MM.1S (cell line): ENCODE results near the gene HORMAD2.

ENCODE experiments used
- DNase-seq: peaks from one replicate; pipeline ENCODE4 v3.0.0-alpha.2; 2015
- H2AFZ ChIP-seq: fragments of 300-600 bp; sonication (generic); 2 replicates; pipeline ENCODE4 v1.6.0; 2016; ENCODE audit warnings: antibody characterized with exemption, low read length
- H3F3A ChIP-seq: fragments of 300-600 bp; sonication (generic); 2 replicates; pipeline ENCODE4 v1.6.1; 2016; ENCODE audit warnings: mild to moderate bottlenecking, antibody characterized with exemption, low read length, moderate library complexity, mixed read lengths; ENCODE audit not compliant: insufficient read depth
- H3K27ac ChIP-seq: fragments of 300-600 bp; sonication (generic); 2 replicates; pipeline ENCODE4 v1.5.1; 2016; ENCODE audit warnings: mild to moderate bottlenecking, low read length
- H3K27me3 ChIP-seq: fragments of 300-600 bp; sonication (generic); replicated peaks from 2 replicates; pipeline ENCODE4 v1.6.0; 2016; ENCODE audit warnings: low read length; ENCODE audit not compliant: insufficient read depth
- H3K36me3 ChIP-seq: fragments of 300-600 bp; sonication (generic); replicated peaks from 2 replicates; pipeline ENCODE4 v1.6.1; 2016; ENCODE audit warnings: mild to moderate bottlenecking, low read length, mixed read lengths; ENCODE audit not compliant: insufficient read depth
- H3K4me1 ChIP-seq: fragments of 300-600 bp; sonication (generic); 2 replicates; pipeline ENCODE4 v1.6.1; 2016; ENCODE audit warnings: low read length, mixed read lengths
- H3K4me2 ChIP-seq: fragments of 300-600 bp; sonication (generic); 2 replicates; pipeline ENCODE4 v1.6.0; 2016; ENCODE audit warnings: low read depth, low read length
- H3K4me3 ChIP-seq: fragments of 300-600 bp; sonication (generic); 2 replicates; pipeline ENCODE4 v1.5.1; 2016; ENCODE audit warnings: low read length, mixed read lengths
- H3K79me2 ChIP-seq: fragments of 300-600 bp; sonication (generic); 2 replicates; pipeline ENCODE4 v1.6.1; 2016; ENCODE audit warnings: mixed run types, low read length, mixed read lengths
- H3K9ac ChIP-seq: fragments of 300-600 bp; sonication (generic); 2 replicates; pipeline ENCODE4 v1.6.1; 2016; ENCODE audit warnings: low read length, mixed read lengths
- H3K9me2 ChIP-seq: fragments of 300-600 bp; sonication (generic); replicated peaks from 2 replicates; pipeline ENCODE4 v1.6.1; 2016; ENCODE audit warnings: mild to moderate bottlenecking, low read length, mixed read lengths; ENCODE audit not compliant: insufficient read depth
- H3K9me3 ChIP-seq: fragments of 300-600 bp; sonication (generic); replicated peaks from 2 replicates; pipeline ENCODE4 v1.6.1; 2016; ENCODE audit warnings: mild to moderate bottlenecking, low read length, mixed read lengths; ENCODE audit not compliant: insufficient read depth
- H4K20me1 ChIP-seq: fragments of 300-600 bp; sonication (generic); 2 replicates; pipeline ENCODE4 v1.6.1; 2016; ENCODE audit warnings: mild to moderate bottlenecking, low read length, moderate library complexity, mixed read lengths; ENCODE audit not compliant: insufficient read depth
- EZH2 ChIP-seq: fragments of 300-600 bp; sonication (generic); optimal IDR thresholded peaks from 2 replicates; pipeline ENCODE3; 2017; ENCODE audit warnings: low read depth, mild to moderate bottlenecking, antibody characterized with exemption, low read length, mixed read lengths
- EZH2phosphoT487 ChIP-seq: fragments of 300-600 bp; sonication (generic); IDR thresholded peaks from 2 replicates; pipeline ENCODE4 v1.6.1; 2018; ENCODE audit warnings: antibody characterized with exemption, low read length
- TF ChIP-seq, protein P1 (sequence below): fragments of 300-600 bp; sonication (generic); IDR thresholded peaks from 2 replicates; pipeline ENCODE4 v1.5.1; 2016; ENCODE audit warnings: antibody characterized with exemption, low read length, mixed read lengths

Gene HORMAD2

DNA sequence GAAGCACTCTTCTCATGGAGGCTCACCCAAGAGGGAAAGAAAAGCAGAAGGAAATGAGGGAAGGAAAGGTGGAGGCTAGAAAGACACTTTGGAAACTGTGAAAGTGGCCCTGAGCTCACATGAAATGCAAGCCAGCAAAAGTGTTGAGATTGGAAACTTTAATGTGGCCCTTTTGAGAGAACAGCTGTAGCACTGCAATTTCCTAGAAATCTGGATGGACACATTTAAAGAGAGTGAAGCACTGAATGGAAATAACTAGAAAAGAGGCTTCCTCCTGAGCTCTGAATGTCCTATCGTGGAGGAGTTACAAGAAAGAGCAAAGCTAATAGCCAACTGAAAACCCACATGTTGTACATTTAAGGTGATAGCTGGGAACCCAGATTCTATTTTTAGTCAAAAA is 110.3 kb downstream of the HORMAD2 start:
- no peak for DNase-seq
- Histone ChIP-seq H4K20me1 (no peaks in the 10 kb centered on the region), H3K9me2 (no peaks in the 10 kb centered on the region), H3K9ac (no peak overlapping the region), H3K27ac (no peak overlapping the region), H3K36me3 (no peaks in the 10 kb centered on the region), H2AFZ (no peak overlapping the region), H3K4me3 (no peak overlapping the region), H3K9me3 (no peaks in the 10 kb centered on the region), H3K27me3 (no peaks in the 10 kb centered on the region), H3K4me1 (0 out of 2 replicates have a peak, but pooled peaks cover 6% of the 10 kb centered on the region), H3K4me2 (no peak overlapping the region), H3F3A (no peaks in the 10 kb centered on the region), H3K79me2 (no peaks in the 10 kb centered on the region)
- TF ChIP-seq EZH2phosphoT487 = no peak

DNA sequence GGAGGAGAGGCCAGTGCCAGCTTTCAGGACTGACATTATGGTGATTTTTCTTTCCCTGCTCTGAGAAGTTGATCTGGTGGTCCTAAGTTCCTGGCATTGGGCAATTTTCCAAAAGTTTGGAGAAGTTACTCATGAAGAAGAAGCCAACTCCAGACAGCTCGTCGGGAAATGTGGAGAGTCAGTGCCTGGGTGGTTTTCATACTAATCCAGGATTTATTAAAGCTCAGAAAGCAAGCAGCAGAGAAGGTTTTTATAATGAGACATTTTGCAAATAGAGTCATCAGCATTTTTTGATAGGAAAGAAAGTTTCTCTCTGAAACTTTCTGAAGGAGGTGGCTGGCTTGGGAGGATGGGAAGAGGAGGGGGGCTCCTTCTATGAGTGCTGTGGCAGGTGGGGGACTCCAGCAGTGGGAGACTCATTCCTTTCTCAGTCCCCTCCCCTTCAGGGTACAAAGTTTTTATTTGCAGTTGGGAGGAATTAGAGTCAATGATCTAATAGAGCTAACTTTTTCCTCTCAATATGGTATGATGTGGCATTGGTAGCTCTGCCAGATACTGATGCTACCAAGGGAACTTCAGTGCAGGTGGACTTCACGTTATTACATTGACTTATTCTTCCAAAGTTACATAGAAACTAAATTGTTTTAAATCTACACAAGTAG is 110.9 kb downstream of the HORMAD2 start:
- H3K27ac ChIP-seq = no peak overlapping the region
- H3K36me3 ChIP-seq = no peaks in the 10 kb centered on the region

DNA sequence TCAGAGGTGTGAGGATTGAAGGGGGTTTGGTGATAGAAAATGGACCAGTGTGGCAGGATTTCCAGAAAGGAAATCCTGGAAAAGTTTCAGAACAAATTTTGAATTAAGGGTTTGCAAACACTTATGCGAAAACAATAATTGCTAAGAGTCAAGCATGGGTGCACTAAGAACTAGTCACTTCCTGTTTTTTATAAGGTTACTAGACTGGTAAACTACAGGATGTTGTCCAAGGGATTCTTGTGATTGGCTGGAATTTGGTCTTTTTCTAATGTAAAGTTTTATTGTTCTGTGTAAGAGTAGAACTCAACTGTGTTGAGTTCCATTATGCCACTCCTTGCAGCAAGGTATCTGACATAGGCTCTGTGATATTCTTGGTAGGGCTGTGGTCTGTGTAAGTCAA is 112.2 kb downstream of the HORMAD2 start:
- Histone ChIP-seq H3K4me2 (no peak overlapping the region), H3K36me3 (no peaks in the 10 kb centered on the region), H3K9ac (no peak overlapping the region), H4K20me1 (no peaks in the 10 kb centered on the region), H2AFZ (no peak overlapping the region), H3K27ac (no peak overlapping the region), H3K79me2 (no peaks in the 10 kb centered on the region), H3K9me3 (no peaks in the 10 kb centered on the region), H3K9me2 (no peaks in the 10 kb centered on the region), H3K4me3 (no peak overlapping the region), H3F3A (no peaks in the 10 kb centered on the region), H3K27me3 (no peaks in the 10 kb centered on the region), H3K4me1 (0 out of 2 replicates have a peak, but pooled peaks cover 6% of the 10 kb centered on the region)
- TF ChIP-seq EZH2phosphoT487 = no peak
- TF ChIP-seq EZH2 = no peak
- TF ChIP-seq, protein P1, sequence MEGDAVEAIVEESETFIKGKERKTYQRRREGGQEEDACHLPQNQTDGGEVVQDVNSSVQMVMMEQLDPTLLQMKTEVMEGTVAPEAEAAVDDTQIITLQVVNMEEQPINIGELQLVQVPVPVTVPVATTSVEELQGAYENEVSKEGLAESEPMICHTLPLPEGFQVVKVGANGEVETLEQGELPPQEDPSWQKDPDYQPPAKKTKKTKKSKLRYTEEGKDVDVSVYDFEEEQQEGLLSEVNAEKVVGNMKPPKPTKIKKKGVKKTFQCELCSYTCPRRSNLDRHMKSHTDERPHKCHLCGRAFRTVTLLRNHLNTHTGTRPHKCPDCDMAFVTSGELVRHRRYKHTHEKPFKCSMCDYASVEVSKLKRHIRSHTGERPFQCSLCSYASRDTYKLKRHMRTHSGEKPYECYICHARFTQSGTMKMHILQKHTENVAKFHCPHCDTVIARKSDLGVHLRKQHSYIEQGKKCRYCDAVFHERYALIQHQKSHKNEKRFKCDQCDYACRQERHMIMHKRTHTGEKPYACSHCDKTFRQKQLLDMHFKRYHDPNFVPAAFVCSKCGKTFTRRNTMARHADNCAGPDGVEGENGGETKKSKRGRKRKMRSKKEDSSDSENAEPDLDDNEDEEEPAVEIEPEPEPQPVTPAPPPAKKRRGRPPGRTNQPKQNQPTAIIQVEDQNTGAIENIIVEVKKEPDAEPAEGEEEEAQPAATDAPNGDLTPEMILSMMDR = no peak
- DNase-seq = no peak

More for the DNA sequence above, 110.9 kb downstream of the HORMAD2 start:
- DNase-seq = no peak
- Histone ChIP-seq H3F3A (no peaks in the 10 kb centered on the region), H2AFZ (no peak overlapping the region), H3K9me3 (no peaks in the 10 kb centered on the region), H3K4me1 (0 out of 2 replicates have a peak, but pooled peaks cover 6% of the 10 kb centered on the region), H3K4me3 (no peak overlapping the region), H4K20me1 (no peaks in the 10 kb centered on the region), H3K9me2 (no peaks in the 10 kb centered on the region), H3K4me2 (no peak overlapping the region), H3K9ac (no peak overlapping the region), H3K27me3 (no peaks in the 10 kb centered on the region), H3K79me2 (no peaks in the 10 kb centered on the region)
- no peak for TF ChIP-seq EZH2phosphoT487
- TF ChIP-seq EZH2 = no peak
- TF ChIP-seq, protein P1 = no peak
